ENCODE measurements around the gene CCDC87.
A peak's percentile ranks its signal among the peaks of the same experiment; 100 is the strongest.

Gene CCDC87

GRCh38 chr11:66639066-66639813 lies 46.4 kb upstream of the CCDC87 start:
- H3K9me3 ChIP-seq (ENCODE audit: insufficient read depth, low read depth, low read length) = no peaks in the 10 kb centered on the region
- H4K20me1 ChIP-seq (ENCODE audit: insufficient read depth, low read length, poor library complexity, severe bottlenecking) = peaks cover 75% of the 10 kb centered on the region
- no peaks in the 10 kb centered on the region for H3K9me2 ChIP-seq (replicated peaks; ENCODE audit: low read depth, low read length)
- peak overlapping the region; percentile 89 for H3K4me3 ChIP-seq (ENCODE audit: low read length, poor library complexity, severe bottlenecking)
- peak overlapping the region; percentile 87 for H3K9ac ChIP-seq (ENCODE audit: low read depth, low read length, poor library complexity, severe bottlenecking)
- TF ChIP-seq CTCF (conservative IDR thresholded peaks at IDR 0.05; ENCODE audit: low read length) = 0 out of 2 replicates have a peak, but pooled peaks have one; percentile 7
- no peak for TF ChIP-seq EZH2phosphoT487 (IDR thresholded peaks at IDR 0.05; ENCODE audit: borderline replicate concordance)
- H3F3A ChIP-seq (ENCODE audit: low read depth) = peaks cover 13% of the 10 kb centered on the region
- H3K4me2 ChIP-seq (ENCODE audit: low read depth, low read length, poor library complexity, severe bottlenecking) = peak overlapping the region; percentile 77
- peaks cover 96% of the 10 kb centered on the region for H3K79me2 ChIP-seq (ENCODE audit: insufficient read depth, low read length)
- H3K4me1 ChIP-seq (ENCODE audit: insufficient read depth, low read length, poor library complexity, severe bottlenecking) = peaks cover 52% of the 10 kb centered on the region
- peaks cover 53% of the 10 kb centered on the region for H3K36me3 ChIP-seq (ENCODE audit: insufficient read depth, low read length)
- H3K27me3 ChIP-seq (ENCODE audit: insufficient read depth, low read length, poor library complexity, severe bottlenecking) = no peaks in the 10 kb centered on the region
- H2AFZ ChIP-seq (ENCODE audit: low read length) = no peak overlapping the region

GRCh38 chr11:66638177-66639065 lies 45.6 kb upstream of the CCDC87 start, which contains the start of gene RBM4:
RBM4 (plus strand) TSS chr11:66638703; CDS start chr11:66639712, 1,009 bp downstream.
- H3K4me2 ChIP-seq (ENCODE audit: low read depth, low read length, poor library complexity, severe bottlenecking) = peak within 1 kb of the TSS; percentile 95
- peaks cover 73% of the 10 kb centered on the region for H4K20me1 ChIP-seq (ENCODE audit: insufficient read depth, low read length, poor library complexity, severe bottlenecking)
- H3K9ac ChIP-seq (ENCODE audit: low read depth, low read length, poor library complexity, severe bottlenecking) = peak within 1 kb of the TSS; percentile 87
- peak within 1 kb of the TSS; percentile 53 for H2AFZ ChIP-seq (ENCODE audit: low read length)
- peaks cover 13% of the 10 kb centered on the region for H3F3A ChIP-seq (ENCODE audit: low read depth)
- H3K9me2 ChIP-seq (replicated peaks; ENCODE audit: low read depth, low read length) = no peaks in the 10 kb centered on the region
- peaks cover 44% of the 10 kb centered on the region for H3K4me1 ChIP-seq (ENCODE audit: insufficient read depth, low read length, poor library complexity, severe bottlenecking)
- peaks cover 50% of the 10 kb centered on the region for H3K36me3 ChIP-seq (ENCODE audit: insufficient read depth, low read length)
- peak within 1 kb of the TSS; percentile 89 for H3K4me3 ChIP-seq (ENCODE audit: low read length, poor library complexity, severe bottlenecking)
- H3K79me2 ChIP-seq (ENCODE audit: insufficient read depth, low read length) = peaks cover 96% of the 10 kb centered on the region
- no peaks in the 10 kb centered on the region for H3K9me3 ChIP-seq (ENCODE audit: insufficient read depth, low read depth, low read length)
- H3K27me3 ChIP-seq (ENCODE audit: insufficient read depth, low read length, poor library complexity, severe bottlenecking) = no peaks in the 10 kb centered on the region
- TF ChIP-seq CTCF (conservative IDR thresholded peaks at IDR 0.05; ENCODE audit: low read length) = no peak
- no peak for TF ChIP-seq EZH2phosphoT487 (IDR thresholded peaks at IDR 0.05; ENCODE audit: borderline replicate concordance)

- H4K20me1 ChIP-seq (ENCODE audit: insufficient read depth, low read length, poor library complexity, severe bottlenecking) = peaks cover 73% of the 10 kb centered on the region
- peak overlapping the region; percentile 53; the same call in 1 of the 2 replicates for H2AFZ ChIP-seq (ENCODE audit: low read length)
Measured at GRCh38 chr11:66637557-66638176, 44.8 kb upstream of the CCDC87 start.

More at GRCh38 chr11:66637557-66638176, 44.8 kb upstream of the CCDC87 start:
- H3F3A ChIP-seq (ENCODE audit: low read depth) = peaks cover 13% of the 10 kb centered on the region
- H3K4me2 ChIP-seq (ENCODE audit: low read depth, low read length, poor library complexity, severe bottlenecking) = peak overlapping the region; percentile 95
- peaks cover 96% of the 10 kb centered on the region for H3K79me2 ChIP-seq (ENCODE audit: insufficient read depth, low read length)
- TF ChIP-seq CTCF (conservative IDR thresholded peaks at IDR 0.05; ENCODE audit: low read length) = no peak
- H3K36me3 ChIP-seq (ENCODE audit: insufficient read depth, low read length) = peaks cover 48% of the 10 kb centered on the region
- H3K9ac ChIP-seq (ENCODE audit: low read depth, low read length, poor library complexity, severe bottlenecking) = peak overlapping the region; percentile 73
- no peaks in the 10 kb centered on the region for H3K9me2 ChIP-seq (replicated peaks; ENCODE audit: low read depth, low read length)
- peaks cover 37% of the 10 kb centered on the region for H3K4me1 ChIP-seq (ENCODE audit: insufficient read depth, low read length, poor library complexity, severe bottlenecking)
- peak overlapping the region; percentile 77 for H3K4me3 ChIP-seq (ENCODE audit: low read length, poor library complexity, severe bottlenecking)
- H3K27me3 ChIP-seq (ENCODE audit: insufficient read depth, low read length, poor library complexity, severe bottlenecking) = no peaks in the 10 kb centered on the region
- H3K9me3 ChIP-seq (ENCODE audit: insufficient read depth, low read depth, low read length) = no peaks in the 10 kb centered on the region

Data from Loucy (cell line).